HG02798 (cell line): ENCODE measurements around the gene APOL3.
"Not testable (repeated sequence)": the region's sequence is repeated elsewhere in the genome, so short reads cannot be mapped to it uniquely, and the experiment has no call there.

ENCODE experiments used
- ATAC-seq: cut with Tn5 transposase; IDR thresholded peaks from one replicate; pipeline ENCODE4 v1.9.1; 2021; ENCODE audit warnings: mild to moderate bottlenecking; ENCODE audit not compliant: unreplicated experiment, poor library complexity

APOL3 gene

DNA sequence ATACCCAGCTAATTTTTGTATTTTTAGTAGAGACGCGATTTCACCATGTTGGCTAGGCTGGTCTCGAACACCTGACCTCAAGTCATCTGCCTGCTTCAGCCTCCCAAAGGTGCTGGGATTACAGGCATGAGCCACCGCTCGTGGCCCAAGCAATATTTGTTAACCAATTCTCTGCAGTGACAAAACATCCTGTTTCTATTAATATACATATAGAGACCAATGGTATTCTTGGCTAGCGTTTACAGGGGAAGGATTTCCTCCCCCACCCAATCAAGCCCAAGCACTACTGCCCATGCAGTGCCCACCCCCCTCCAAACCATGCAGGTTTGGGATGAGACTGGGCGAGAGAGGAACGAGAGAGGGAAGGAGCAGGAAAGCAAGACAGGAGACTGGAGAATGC is 53.1 kb downstream of the APOL3 start:
- ATAC-seq, result no peak

- ATAC-seq, result no peak
Observed at GRCh38 chr22:36106910-36107309, 53.6 kb downstream of the APOL3 start.

GRCh38 chr22:36104988-36105387 is 55.6 kb downstream of the APOL3 start:
- ATAC-seq, result no peak

- no peak for ATAC-seq
Observed at GRCh38 chr22:36104435-36104834, 56.1 kb downstream of the APOL3 start.

- no peak for ATAC-seq
Observed at GRCh38 chr22:36103891-36104290, 56.7 kb downstream of the APOL3 start.

DNA sequence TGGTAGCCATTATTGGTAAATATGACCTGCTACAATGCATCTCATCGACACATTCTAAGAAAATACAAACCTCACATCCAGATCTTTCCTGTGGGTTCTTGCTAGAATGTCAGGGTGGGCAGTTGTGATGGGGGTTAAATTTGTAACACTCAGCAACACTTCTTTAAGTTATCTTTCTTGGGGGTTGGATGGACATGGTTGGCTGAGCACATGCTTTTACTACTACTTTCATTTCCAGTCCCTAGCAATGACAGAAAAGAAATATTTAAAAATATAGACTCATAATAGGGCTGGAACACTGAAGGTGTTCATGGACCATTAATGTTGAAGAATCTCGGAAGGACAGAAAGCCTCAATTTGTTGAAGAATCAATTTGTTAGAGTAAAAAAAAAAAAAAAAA is 57.6 kb downstream of the APOL3 start:
- no peak for ATAC-seq

DNA sequence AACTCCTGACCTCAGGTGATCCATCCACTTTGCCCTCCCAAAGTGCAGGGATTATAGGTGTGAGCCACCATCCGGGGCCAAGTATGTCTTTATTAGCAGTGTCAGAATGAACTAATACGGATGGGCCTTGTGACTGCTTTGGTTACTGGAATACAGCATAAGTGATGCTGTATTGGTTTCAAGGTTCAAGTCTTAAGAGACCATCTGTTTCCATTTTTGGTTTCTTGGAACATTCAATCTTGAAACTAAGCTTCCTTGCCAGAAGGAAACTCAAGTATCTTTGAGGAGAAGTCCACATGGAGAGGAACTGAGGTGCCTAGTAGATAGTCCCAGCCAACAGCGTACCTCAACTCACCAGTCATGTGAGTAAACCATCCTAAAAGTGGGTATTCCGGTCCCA is 58.8 kb downstream of the APOL3 start:
- ATAC-seq, result no peak

DNA sequence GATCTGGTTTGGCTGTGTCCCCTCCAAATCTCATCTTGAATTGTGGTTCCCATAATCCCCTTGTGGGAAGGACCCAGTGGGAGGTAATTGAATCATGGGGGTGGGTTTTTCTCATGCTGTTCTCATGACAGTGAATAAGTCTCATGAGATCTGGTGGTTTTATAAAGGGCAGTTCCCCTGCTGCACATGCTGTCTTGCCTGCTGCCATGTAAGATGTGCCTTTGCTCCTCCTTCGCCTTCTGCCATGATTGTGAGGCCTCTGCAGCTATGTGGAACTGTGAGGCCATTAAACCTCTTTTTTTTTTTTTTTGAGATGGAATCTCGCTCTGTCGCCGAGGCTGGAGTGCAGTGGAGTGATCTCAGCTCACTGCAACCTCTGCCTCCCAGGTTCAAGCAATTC is 59.6 kb downstream of the APOL3 start:
- not testable (repeated sequence) for ATAC-seq

DNA sequence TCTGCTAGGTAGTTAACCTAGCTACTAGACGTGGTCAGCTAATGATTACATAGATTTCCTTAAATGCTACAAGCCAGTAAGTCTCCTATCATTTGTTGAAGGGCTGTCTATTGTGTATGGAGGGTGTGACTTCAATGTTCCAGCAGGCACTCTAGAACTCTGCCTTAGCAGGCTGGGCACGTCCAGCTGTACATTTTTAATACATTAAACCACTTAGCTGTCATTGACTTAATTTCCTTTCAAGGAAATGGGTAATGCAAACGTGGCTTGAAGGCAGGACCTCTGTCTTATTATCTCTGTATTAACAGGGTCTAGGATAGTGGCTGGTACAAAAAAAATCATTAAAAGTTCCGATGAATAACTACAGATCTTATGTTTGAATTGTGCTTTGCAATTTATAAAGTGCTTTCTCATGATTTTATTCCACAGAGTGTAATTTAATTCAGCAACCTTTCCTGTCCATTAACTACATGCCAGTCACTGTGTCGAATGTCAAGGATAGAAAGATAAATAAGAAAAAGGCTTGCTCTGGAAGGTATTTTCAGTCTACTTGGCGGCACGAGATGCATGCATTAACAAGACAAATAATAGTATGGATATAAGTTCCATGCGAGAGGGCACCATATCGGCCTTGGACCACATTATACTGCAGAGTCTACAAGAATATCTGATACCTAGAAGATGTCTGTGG is 60.3 kb downstream of the APOL3 start:
- ATAC-seq, result no peak

DNA sequence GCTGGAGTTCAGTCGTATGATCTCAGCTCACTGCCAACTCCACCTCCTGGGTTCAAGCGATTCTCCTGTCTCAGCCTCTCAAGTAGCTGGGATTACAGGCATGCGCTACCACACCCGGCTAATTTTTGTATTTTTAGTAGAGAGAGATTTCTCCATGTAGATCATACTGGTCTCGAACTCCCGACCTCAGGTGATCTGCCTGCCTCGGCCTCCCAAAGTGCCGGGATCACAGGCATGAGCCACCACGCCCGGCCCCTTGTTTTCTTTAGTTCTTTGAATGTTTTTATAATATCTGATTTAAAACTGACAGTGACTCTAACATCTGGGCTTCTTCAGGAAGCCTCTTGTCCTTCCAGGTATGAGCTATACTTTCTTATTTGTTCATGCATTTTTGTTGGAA is 61.0 kb downstream of the APOL3 start:
- ATAC-seq, result not testable (repeated sequence)

DNA sequence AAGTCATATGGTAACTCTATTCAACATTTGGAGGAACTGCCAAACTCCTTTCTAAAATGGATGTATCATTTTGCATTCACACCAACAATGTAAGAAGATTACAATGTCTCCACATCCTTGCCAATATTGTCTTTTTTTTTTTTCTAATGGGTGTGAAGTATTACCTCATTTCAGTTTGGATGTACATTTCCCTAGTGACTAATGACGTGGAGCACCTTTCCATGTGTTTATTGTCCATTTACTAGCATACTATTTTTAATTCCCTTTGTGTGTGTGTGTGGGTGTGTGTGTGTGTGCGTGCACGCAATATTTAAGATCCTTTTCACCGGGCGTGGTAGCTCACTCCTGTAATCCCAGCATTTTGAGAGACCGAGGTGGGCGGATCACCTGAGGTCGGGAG is 62.7 kb downstream of the APOL3 start:
- no peak for ATAC-seq

DNA sequence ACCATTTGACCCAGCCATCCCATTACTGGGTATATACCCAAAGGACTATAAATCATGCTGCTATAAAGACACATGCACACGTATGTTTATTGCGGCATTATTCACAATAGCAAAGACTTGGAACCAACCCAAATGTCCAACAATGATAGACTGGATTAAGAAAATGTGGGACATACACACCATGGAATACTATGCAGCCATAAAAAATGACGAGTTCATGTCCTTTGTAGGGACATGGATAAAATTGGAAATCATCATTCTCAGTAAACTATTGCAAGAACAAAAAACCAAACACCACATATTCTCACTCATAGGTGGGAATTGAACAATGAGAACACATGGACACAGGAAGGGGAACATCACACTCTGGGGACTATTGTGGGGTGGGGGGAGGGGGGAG is 69.8 kb downstream of the APOL3 start:
- not testable (repeated sequence) for ATAC-seq
